ENCODE measurements around the gene TCP11L2. TPM values are rescaled to one million over a fixed set of nuclear protein-coding genes. Genes with fewer than 3 reads are reported as not detected.

The TCP11L2 gene
- total RNA-seq, 1 experiment from 2014 or later: 6.1 TPM

- TF ChIP-seq CTCF (conservative IDR thresholded peaks at IDR 0.05): no peak
- no peak overlapping the region for H3T11ph ChIP-seq (ENCODE audit: low read length)
- no peaks in the 10 kb centered on the region for H3K9me3 ChIP-seq (ENCODE audit: control insufficient read depth, low read depth, low read length)
- H3K9ac ChIP-seq (ENCODE audit: extremely low read depth, insufficient read length, low read length): no peak overlapping the region
- H3K4ac ChIP-seq (ENCODE audit: low read depth, low read length): no peak overlapping the region
- no peak overlapping the region for H3K27ac ChIP-seq (ENCODE audit: insufficient read length, low read depth, low read length)
- no peak overlapping the region for H3K4me3 Mint-ChIP-seq
- no peaks in the 10 kb centered on the region for H3K9me3 Mint-ChIP-seq
- no peak overlapping the region for H3K23ac ChIP-seq (ENCODE audit: insufficient read length, low read depth, low read length)
- H3K4me2 ChIP-seq (ENCODE audit: insufficient read depth, insufficient read length, low read length): no peak overlapping the region
- H4K20me1 ChIP-seq (ENCODE audit: control insufficient read depth, insufficient read depth, insufficient read length): no peaks in the 10 kb centered on the region
- H3K14ac ChIP-seq (ENCODE audit: insufficient read depth, low read length): no peak overlapping the region
- H3K4me1 Mint-ChIP-seq: peaks cover 4 to 5% of the 10 kb centered on the region in 2 experiments; a peak in 3 of 4 replicates
- H4K8ac ChIP-seq (replicated peaks; ENCODE audit: insufficient read length, low read depth, low read length): no peak overlapping the region
- H2BK12ac ChIP-seq (ENCODE audit: insufficient read length, low read depth, low read length): no peak overlapping the region
- H3K79me2 ChIP-seq (ENCODE audit: insufficient read depth, low read length): no peaks in the 10 kb centered on the region
- H2BK5ac ChIP-seq (ENCODE audit: insufficient read length, low read length): no peak overlapping the region
- no CpG with 5 or more reads among the region's 6 CpGs for WGBS (ENCODE audit: extremely low coverage, insufficient read length, low lambda C conversion rate)
- no peaks in the 10 kb centered on the region for H3K79me1 ChIP-seq (ENCODE audit: insufficient read depth, low read depth, low read length, poor library complexity, severe bottlenecking)
- no peak overlapping the region for H4K5ac ChIP-seq (ENCODE audit: insufficient read length, low read depth, low read length)
- H4K91ac ChIP-seq (ENCODE audit: insufficient read length, low read depth, low read length): no peak overlapping the region
- H2AK5ac ChIP-seq (ENCODE audit: insufficient read length, low read length): no peak overlapping the region
- no peaks in the 10 kb centered on the region for H3K36me3 Mint-ChIP-seq (ENCODE audit: insufficient read depth in 1 of 3, low read depth in 3 of 3)
- H3K27me3 Mint-ChIP-seq (ENCODE audit: low read depth): peaks cover 17% of the 10 kb centered on the region
- no peak overlapping the region for H3K27ac Mint-ChIP-seq
- H3K4me1 ChIP-seq (ENCODE audit: insufficient read depth, low read length): no peaks in the 10 kb centered on the region
- H3K56ac ChIP-seq (ENCODE audit: insufficient read length, low read depth, low read length): no peak overlapping the region
- H2BK15ac ChIP-seq (ENCODE audit: low read depth, low read length): no peak overlapping the region
- H3K27me3 ChIP-seq (ENCODE audit: insufficient read depth, low read length): no peaks in the 10 kb centered on the region
- H2BK120ac ChIP-seq (ENCODE audit: low read depth, low read length, poor library complexity, severe bottlenecking): no peak overlapping the region
- no peak overlapping the region for H2AFZ ChIP-seq (ENCODE audit: low read length)
- no peak overlapping the region for H2BK20ac ChIP-seq (ENCODE audit: low read depth, low read length, poor library complexity, severe bottlenecking)
- H3K18ac ChIP-seq (ENCODE audit: insufficient read length, low read depth, low read length): no peak overlapping the region
- H3K23me2 ChIP-seq (ENCODE audit: insufficient read length, low read depth, low read length, poor library complexity, severe bottlenecking): peaks cover 2% of the 10 kb centered on the region
- DNase-seq: no peak
Observed at GRCh38 chr12:106353175-106353574, 50.6 kb downstream of the TCP11L2 start.
